ENCODE data around the gene NFATC1.

NFATC1 gene

GRCh38 chr18:79416677-79417052, 20.9 kb downstream of the NFATC1 start:
- TF ChIP-seq CTCF (IDR thresholded peaks at IDR 0.05; ENCODE audit: control extremely low read depth, extremely low read depth, low read depth, missing control alignments) = no peak
- ChIA-PET POLR2A (no interaction called here), CTCF (no interaction called here)
- DNase-seq (ENCODE audit: extremely low spot score) = no peak

- DNase-seq (ENCODE audit: extremely low spot score) = no peak
- CTCF ChIA-PET = interaction anchor here (1.0 kb wide), 1 partner anchor 25 kb away, joined by 3 read pairs; no protein-coding TSS in a partner anchor
- POLR2A ChIA-PET = no interaction called here
- TF ChIP-seq CTCF (IDR thresholded peaks at IDR 0.05; ENCODE audit: control extremely low read depth, extremely low read depth, low read depth, missing control alignments) = no peak
These were observed 22.5 kb downstream of the NFATC1 start for GRCh38 chr18:79418236-79418635.

GRCh38 chr18:79418642-79419041, 22.9 kb downstream of the NFATC1 start:
- no peak for TF ChIP-seq CTCF (IDR thresholded peaks at IDR 0.05; ENCODE audit: control extremely low read depth, extremely low read depth, low read depth, missing control alignments)
- CTCF ChIA-PET = interaction anchor here (1.0 kb wide), 1 partner anchor 24 kb away, joined by 3 read pairs; no protein-coding TSS in a partner anchor
- POLR2A ChIA-PET = no interaction called here
- DNase-seq (ENCODE audit: extremely low spot score) = no peak

GRCh38 chr18:79420033-79420745, 24.5 kb downstream of the NFATC1 start:
- CTCF ChIA-PET = no interaction called here
- no peak for DNase-seq (ENCODE audit: extremely low spot score)

GRCh38 chr18:79421275-79421857, 25.6 kb downstream of the NFATC1 start:
- CTCF ChIA-PET = interaction anchor here (0.9 to 1.3 kb wide), 4 partner anchors 10 to 32 kb away, joined by 3 read pairs; no protein-coding TSS in a partner anchor
- POLR2A ChIA-PET = interaction anchor here (0.6 kb wide), 1 partner anchor 43 kb away, joined by 3 read pairs; no protein-coding TSS in a partner anchor
- DNase-seq (ENCODE audit: extremely low spot score) = no peak
- no peak for TF ChIP-seq CTCF (IDR thresholded peaks at IDR 0.05; ENCODE audit: control extremely low read depth, extremely low read depth, low read depth, missing control alignments)

More at GRCh38 chr18:79420033-79420745, 24.5 kb downstream of the NFATC1 start:
- no peak for TF ChIP-seq CTCF (IDR thresholded peaks at IDR 0.05; ENCODE audit: control extremely low read depth, extremely low read depth, low read depth, missing control alignments)
- POLR2A ChIA-PET = no interaction called here

- TF ChIP-seq CTCF (IDR thresholded peaks at IDR 0.05; ENCODE audit: control extremely low read depth, extremely low read depth, low read depth, missing control alignments) = no peak
- DNase-seq (ENCODE audit: extremely low spot score) = peak; percentile 53
- CTCF ChIA-PET = interaction anchor here (0.9 to 1.3 kb wide), 5 partner anchors 9 to 41 kb away, joined by 3 to 4 read pairs (median 3); no protein-coding TSS in a partner anchor
- POLR2A ChIA-PET = interaction anchor here (0.6 kb wide), 2 partner anchors 36 to 42 kb away, joined by 3 to 6 read pairs; no protein-coding TSS in a partner anchor
These were observed 26.5 kb downstream of the NFATC1 start for GRCh38 chr18:79422022-79422782.

Data from GM10248 (cell line).